Adrenal gland (tissue), 12 donors: Measurements from ENCODE around the gene WDHD1. TPM values are rescaled to one million over a fixed set of nuclear protein-coding genes. Genes with fewer than 3 reads are reported as not detected.
A peak's percentile ranks its signal among the peaks of the same experiment; 100 is the strongest.

ENCODE experiments used
- DNase-seq, 7 donors: peaks; one replicate each; pipeline ENCODE4 v3.0.0-alpha.2; 2019 to 2020
- H3K27ac ChIP-seq, 5 donors: fragments of 200-600 bp; sonication (generic) in 4 of 5; 1 replicate in 3 of 5; 2 replicates in 2 of 5; pipeline versions ENCODE4 v1.5.1 to v1.8.0; 2016 to 2020; ENCODE audit warnings: mild to moderate bottlenecking in 1 of 5
- H3K27me3 ChIP-seq: fragments of 200-600 bp; 2 replicates; pipeline ENCODE4 v1.8.0; 2021
- H3K36me3 ChIP-seq, 2 donors: fragments of 200-600 bp; replicated peaks in 1 of 2; 1 replicate in 1 of 2; 2 replicates in 1 of 2; pipeline versions ENCODE4 v1.5.1 to v1.8.0; 2018 to 2022
- H3K4me1 ChIP-seq, 2 donors: fragments of 200-600 bp; replicated peaks in 1 of 2; 1 replicate in 1 of 2; 2 replicates in 1 of 2; pipeline versions ENCODE4 v1.5.1 to v1.8.0; 2018 to 2021
- H3K4me3 ChIP-seq, 4 donors: fragments of 200-600 bp; sonication (generic) in 3 of 4; one replicate each; pipeline ENCODE4 v1.5.1; 2016 to 2018
- H3K9me3 ChIP-seq, 3 donors: fragments of 200-600 bp; sonication (generic) in 1 of 3; replicated peaks in 1 of 3; 1 replicate in 2 of 3; 2 replicates in 1 of 3; pipeline versions ENCODE4 v1.5.1 to v1.8.0; 2016 to 2021
- POLR2A ChIP-seq, 2 donors: fragments of 450-650 bp; IDR thresholded peaks; one replicate each; pipeline ENCODE4 v1.6.1; 2017; ENCODE audit warnings: antibody characterized with exemption in 2 of 2, mild to moderate bottlenecking in 2 of 2, moderate library complexity in 1 of 2
- WGBS, 4 donors: extraction: QIAGEN DNeasy Blood & Tissue Kit in 2 of 4; methylation state at CpG; one replicate each; pipeline versions ENCODE4 v1.1.5 to v1.1.7; 2013 to 2017; 5-methylcytosine and 5-hydroxymethylcytosine counted together
- intact Hi-C, 2 donors: fragments of 100-400 bp; cut with DNase I; formaldehyde crosslinking; loops; one replicate each; pipeline versions ENCODE4 v1.14.1 to v1.15.0; 2022 to 2023
- polyA plus RNA-seq, 3 donors: library from polyadenylated mRNA; stranded (reverse); fragments of 200-250 nt in 2 of 3; fragments of 350-450 nt in 1 of 3; fragmentation: Illumina TruSeq in 1 of 3; extraction: RNeasy Lipid Tissue Mini Kit (QIAGEN cat#74804) in 1 of 3; gene quantifications; one replicate each; pipeline ENCODE4 v1.2.3, GENCODE V29; 2013 to 2014
- total RNA-seq, 9 donors: library from RNA; depleted of rRNA in 4 of 9; stranded (reverse); fragments of >200 nt in 4 of 9; fragments of 120-200 nt in 1 of 9; fragmentation: NEBNext Ultra II Directional in 1 of 9; extraction: Animal tissue kit (Norgen Biotek cat#: 25700) in 1 of 9; gene quantifications; one replicate each; pipeline versions ENCODE4 v1.1.0 to v1.2.4, GENCODE V29; 2013 to 2023
- TF ChIP-seq, protein P1 (sequence below), 6 experiments: fragments of 450-650 bp in 4 of 6; fragments of 200-600 bp in 2 of 6; sonication (generic) in 1 of 6; IDR thresholded peaks; 1 replicate in 5 of 6; 2 replicates in 1 of 6; pipeline versions ENCODE4 v1.5.1 to v1.8.0; 2016 to 2021; ENCODE audit warnings: antibody characterized with exemption in 6 of 6, mild to moderate bottlenecking in 2 of 6, moderate library complexity in 1 of 6
- donor health status: healthy with polysubstance abuse.
- donor health status: Bipolar disorder and iron deficiency.
- donor health status: DM: yes; HTN: yes; CAD: no.
- donor health status: DM: no; HTN: no; CAD: no.
- donor health status: DM: no; HTN: no; CAD: no.
- donor health status: DM: yes; HTN: yes; CAD: no.

Gene WDHD1
- total and polyA plus RNA-seq, 12 donors = 0.64 to 8.7 (median 3.0) TPM

DNA sequence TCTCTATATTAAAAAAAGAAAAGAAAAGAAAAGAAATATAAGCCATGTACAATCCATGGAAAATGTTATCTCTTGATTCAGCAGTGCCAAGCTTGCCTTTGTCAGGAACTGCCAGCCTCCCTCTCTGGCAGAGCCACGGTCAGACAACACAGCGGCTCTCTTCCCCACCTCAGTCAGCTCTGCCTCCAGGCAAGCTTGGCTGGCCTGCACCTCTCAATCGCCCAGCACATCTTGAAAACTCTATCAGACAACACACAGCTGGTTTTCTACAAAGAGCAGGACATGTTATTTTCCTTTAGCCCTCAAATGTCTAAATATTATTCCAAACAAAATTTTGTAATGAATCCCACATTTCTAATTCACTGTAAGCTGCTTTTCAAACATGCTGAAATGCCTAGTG lies 104.3 kb downstream of the WDHD1 start:
- intact Hi-C loops = no loop called here
- 76 to 85% (median 80%) methylated on average over 3 of the region's 3 CpGs for WGBS, 4 donors

DNA sequence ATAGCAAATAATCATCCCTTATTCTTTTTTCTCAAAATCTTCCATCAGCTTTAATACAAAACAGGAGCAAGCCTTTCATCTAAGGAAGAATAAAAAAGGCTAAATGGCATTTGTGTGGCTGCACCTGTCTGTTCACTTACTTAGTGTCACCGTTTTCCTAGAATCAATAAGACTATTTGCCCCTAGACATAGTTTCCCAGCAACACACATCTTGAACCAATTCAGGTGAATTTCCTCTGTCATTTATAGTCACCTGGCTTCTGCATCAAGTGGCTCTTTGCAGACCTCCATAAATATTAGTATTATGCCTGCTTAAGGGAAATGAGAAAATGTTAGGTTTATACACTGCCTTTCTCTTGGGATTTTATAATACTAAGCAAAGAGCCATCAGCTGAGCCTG lies 106.8 kb downstream of the WDHD1 start:
- WGBS, 4 donors = 67 to 88% (median 75%) methylated on average over 1 of the region's 1 CpG

More for the DNA sequence above, 104.3 kb downstream of the WDHD1 start:
- no peaks in the 10 kb centered on the region for H3K9me3 ChIP-seq
- no peaks in the 10 kb centered on the region for H3K27me3 ChIP-seq
- DNase-seq = peak in 1 of 7 donors; percentile 69
- no peaks in the 10 kb centered on the region for H3K4me1 ChIP-seq
- TF ChIP-seq, protein P1, sequence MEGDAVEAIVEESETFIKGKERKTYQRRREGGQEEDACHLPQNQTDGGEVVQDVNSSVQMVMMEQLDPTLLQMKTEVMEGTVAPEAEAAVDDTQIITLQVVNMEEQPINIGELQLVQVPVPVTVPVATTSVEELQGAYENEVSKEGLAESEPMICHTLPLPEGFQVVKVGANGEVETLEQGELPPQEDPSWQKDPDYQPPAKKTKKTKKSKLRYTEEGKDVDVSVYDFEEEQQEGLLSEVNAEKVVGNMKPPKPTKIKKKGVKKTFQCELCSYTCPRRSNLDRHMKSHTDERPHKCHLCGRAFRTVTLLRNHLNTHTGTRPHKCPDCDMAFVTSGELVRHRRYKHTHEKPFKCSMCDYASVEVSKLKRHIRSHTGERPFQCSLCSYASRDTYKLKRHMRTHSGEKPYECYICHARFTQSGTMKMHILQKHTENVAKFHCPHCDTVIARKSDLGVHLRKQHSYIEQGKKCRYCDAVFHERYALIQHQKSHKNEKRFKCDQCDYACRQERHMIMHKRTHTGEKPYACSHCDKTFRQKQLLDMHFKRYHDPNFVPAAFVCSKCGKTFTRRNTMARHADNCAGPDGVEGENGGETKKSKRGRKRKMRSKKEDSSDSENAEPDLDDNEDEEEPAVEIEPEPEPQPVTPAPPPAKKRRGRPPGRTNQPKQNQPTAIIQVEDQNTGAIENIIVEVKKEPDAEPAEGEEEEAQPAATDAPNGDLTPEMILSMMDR (IDR thresholded peaks at IDR 0.05) = no peak
- no peak for TF ChIP-seq POLR2A (IDR thresholded peaks at IDR 0.05)
- H3K4me3 ChIP-seq = no peak overlapping the region
- no peak overlapping the region for H3K27ac ChIP-seq
- H3K36me3 ChIP-seq = no peaks in the 10 kb centered on the region

DNA sequence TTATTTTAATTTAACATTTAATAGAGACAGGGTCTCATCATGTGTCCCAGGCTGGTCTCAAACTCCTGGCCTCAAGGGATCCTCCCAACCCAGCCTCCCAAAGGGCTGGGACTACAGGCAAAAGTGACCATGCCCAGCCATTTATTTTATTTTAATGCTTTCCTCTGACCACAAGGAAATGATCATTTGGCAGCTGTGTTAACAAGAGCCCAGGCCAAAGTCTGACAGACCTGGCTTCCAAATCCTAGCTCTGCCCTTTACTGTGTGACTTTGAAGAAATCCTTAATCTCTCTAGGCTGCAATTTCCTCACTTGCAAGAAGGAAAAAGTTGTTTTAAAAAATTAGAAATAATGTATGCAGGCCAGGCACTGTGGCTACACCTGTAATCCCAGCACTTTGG lies 107.6 kb downstream of the WDHD1 start:
- H3K27me3 ChIP-seq = no peaks in the 10 kb centered on the region
- H3K27ac ChIP-seq = no peak overlapping the region
- H3K9me3 ChIP-seq = no peaks in the 10 kb centered on the region
- no peak overlapping the region for H3K4me3 ChIP-seq
- no peaks in the 10 kb centered on the region for H3K4me1 ChIP-seq
- no peak for DNase-seq
- intact Hi-C loops = no loop called here
- TF ChIP-seq POLR2A (IDR thresholded peaks at IDR 0.05) = no peak
- TF ChIP-seq, protein P1 (IDR thresholded peaks at IDR 0.05) = no peak
- H3K36me3 ChIP-seq = no peaks in the 10 kb centered on the region

More for the DNA sequence above, 106.8 kb downstream of the WDHD1 start:
- DNase-seq = no peak
- no peaks in the 10 kb centered on the region for H3K4me1 ChIP-seq
- H3K27me3 ChIP-seq = no peaks in the 10 kb centered on the region
- no peaks in the 10 kb centered on the region for H3K36me3 ChIP-seq
- no peak overlapping the region for H3K4me3 ChIP-seq
- TF ChIP-seq POLR2A (IDR thresholded peaks at IDR 0.05) = no peak
- TF ChIP-seq, protein P1 (IDR thresholded peaks at IDR 0.05) = no peak
- intact Hi-C loops = no loop called here
- no peak overlapping the region for H3K27ac ChIP-seq
- H3K9me3 ChIP-seq = no peaks in the 10 kb centered on the region

DNA sequence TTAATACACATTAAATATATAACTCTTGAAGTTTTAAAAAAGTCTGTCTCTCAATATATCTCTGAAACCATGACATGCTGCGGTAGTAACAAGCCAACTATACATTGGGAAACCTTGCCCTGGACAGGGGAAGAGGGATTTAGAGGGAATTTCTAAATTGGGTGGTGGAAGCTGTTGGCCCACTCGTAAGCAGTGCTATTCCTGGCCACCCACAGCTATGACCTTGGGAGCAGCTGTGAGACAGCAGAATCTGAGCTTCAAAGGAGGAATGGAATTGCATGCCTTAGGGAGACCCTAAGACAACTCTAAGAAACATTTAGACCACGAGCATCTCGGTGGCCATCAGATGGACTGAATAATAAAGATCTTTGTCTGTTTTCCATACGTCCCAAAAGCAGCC lies 108.5 kb downstream of the WDHD1 start:
- 30 to 64% (median 55%) methylated on average over 5 of the region's 5 CpGs for WGBS, 4 donors
- Histone ChIP-seq H3K36me3 (no peaks in the 10 kb centered on the region), H3K27ac (no peak overlapping the region), H3K4me3 (no peak overlapping the region), H3K27me3 (no peaks in the 10 kb centered on the region), H3K9me3 (no peaks in the 10 kb centered on the region), H3K4me1 (no peaks in the 10 kb centered on the region)
- TF ChIP-seq, protein P1 (IDR thresholded peaks at IDR 0.05) = no peak
- no peak for TF ChIP-seq POLR2A (IDR thresholded peaks at IDR 0.05)
- intact Hi-C loops = no loop called here
- DNase-seq = no peak
